Smooth muscle cell (in vitro differentiated cells): ENCODE results near the gene KRT8. TPM values are rescaled to one million over a fixed set of nuclear protein-coding genes. Genes with fewer than 3 reads are reported as not detected.
"Not testable (repeated sequence)": the region's sequence is repeated elsewhere in the genome, so short reads cannot be mapped to it uniquely, and the experiment has no call there.

Source experiments
- DNase-seq: peaks from one replicate; lab custom pipeline; 2025; ENCODE audit not compliant: unreplicated experiment; lab: John Stamatoyannopoulos, UW
- H2AFZ ChIP-seq: fragments of 200-600 bp; sonication (generic); 2 replicates; pipeline ENCODE4 v1.6.0; 2016; ENCODE audit warnings: antibody characterized with exemption, low read depth, mild to moderate bottlenecking
- H3F3A ChIP-seq: fragments of 200-600 bp; sonication (generic); 2 replicates; pipeline ENCODE4 v1.6.0; 2017; ENCODE audit warnings: antibody characterized with exemption, low read depth
- H3K27ac ChIP-seq: fragments of 200-600 bp; sonication (generic); 2 replicates; pipeline ENCODE4 v1.5.1; 2016; ENCODE audit warnings: low read depth, mild to moderate bottlenecking
- H3K27me3 ChIP-seq: fragments of 200-600 bp; sonication (generic); 2 replicates; pipeline ENCODE4 v1.6.1; 2016; ENCODE audit warnings: low read depth, mild to moderate bottlenecking
- H3K36me3 ChIP-seq: fragments of 200-600 bp; sonication (generic); 2 replicates; pipeline ENCODE4 v1.5.1; 2016; ENCODE audit warnings: low read depth
- H3K4me1 ChIP-seq: fragments of 200-600 bp; sonication (generic); 2 replicates; pipeline ENCODE4 v1.5.1; 2016; ENCODE audit warnings: low read depth
- H3K4me2 ChIP-seq: fragments of 200-600 bp; sonication (generic); 2 replicates; pipeline ENCODE4 v1.6.0; 2016; ENCODE audit warnings: mild to moderate bottlenecking
- H3K4me3 ChIP-seq: fragments of 200-600 bp; sonication (generic); 2 replicates; pipeline ENCODE4 v1.5.1; 2016; ENCODE audit warnings: mild to moderate bottlenecking
- H3K79me2 ChIP-seq: fragments of 200-600 bp; sonication (generic); 2 replicates; pipeline ENCODE4 v1.6.0; 2016; ENCODE audit warnings: low read depth, mild to moderate bottlenecking
- H3K9ac ChIP-seq: fragments of 200-600 bp; sonication (generic); 2 replicates; pipeline ENCODE4 v1.6.0; 2016; ENCODE audit warnings: low read depth
- H3K9me3 ChIP-seq: fragments of 200-600 bp; sonication (generic); replicated peaks from 2 replicates; pipeline ENCODE4 v1.5.1; 2016; ENCODE audit warnings: low read depth
- H4K20me1 ChIP-seq: fragments of 200-600 bp; sonication (generic); 2 replicates; pipeline ENCODE4 v1.6.0; 2016; ENCODE audit warnings: low read depth
- CTCF ChIP-seq: fragments of 200-600 bp; sonication (generic); IDR thresholded peaks from 2 replicates; pipeline ENCODE4 v1.5.1; 2017; ENCODE audit warnings: borderline replicate concordance, mild to moderate bottlenecking, antibody characterized with exemption; ENCODE audit not compliant: insufficient read depth, poor library complexity, severe bottlenecking
- WGBS: methylation state at CpG from one replicate; pipeline ENCODE4 v1.1.7; 2016; ENCODE audit warnings: low lambda C conversion rate; 5-methylcytosine and 5-hydroxymethylcytosine counted together
- polyA plus RNA-seq: library from polyadenylated mRNA; unstranded; fragments of >200 nt; fragmentation: Nextera tagmentation; extraction: Ambion mirVana; gene quantifications from 2 replicates; pipeline ENCODE4 v1.2.1, GENCODE V29; 2016
- total RNA-seq: library from RNA; depleted of rRNA; stranded (reverse); fragments of >200 nt; gene quantifications from 2 replicates; pipeline ENCODE4 v1.2.3, GENCODE V29; 2014

KRT8 gene
- 694 and 929 TPM in 2 replicates for total RNA-seq
- 1,025 and 2,331 TPM in 2 replicates for polyA plus RNA-seq

- H3K9ac ChIP-seq: peak within 1 kb of the TSS; percentile 95
- peak; percentile 33 for DNase-seq
- H3K4me1 ChIP-seq: peaks cover 24% of the 10 kb centered on the region
- H3F3A ChIP-seq: peaks cover 31% of the 10 kb centered on the region
- H3K36me3 ChIP-seq: peaks cover 14% of the 10 kb centered on the region
- WGBS: 8% methylated on average over 32 of the region's 33 CpGs
- peaks cover 48% of the 10 kb centered on the region for H4K20me1 ChIP-seq
- peak within 1 kb of the TSS; percentile 99 for H3K4me2 ChIP-seq
- peak within 1 kb of the TSS; percentile 92 for H3K4me3 ChIP-seq
- H3K79me2 ChIP-seq: peaks cover 34% of the 10 kb centered on the region
- not testable (repeated sequence) for H3K9me3 ChIP-seq, H3K27me3 ChIP-seq
- H3K27ac ChIP-seq: peak within 1 kb of the TSS; percentile 92
- TF ChIP-seq CTCF: peak; percentile 39
- peak within 1 kb of the TSS; percentile 51 for H2AFZ ChIP-seq
Measured at GRCh38 chr12:52904509-52905300, at the start of gene KRT8. KRT8 (minus strand) TSS chr12:52905076; CDS start chr12:52904981, 95 bp downstream.

GRCh38 chr12:52953181-52953841 is 48.4 kb upstream of the KRT8 start:
- Histone ChIP-seq H3K9ac (no peak overlapping the region), H3K27me3 (no peaks in the 10 kb centered on the region), H3K4me2 (no peak overlapping the region), H2AFZ (no peak overlapping the region), H4K20me1 (peaks cover 32% of the 10 kb centered on the region), H3K27ac (peak overlapping the region; percentile 15), H3K4me1 (peaks cover 13% of the 10 kb centered on the region), H3K9me3 (no peaks in the 10 kb centered on the region), H3K79me2 (peaks cover 33% of the 10 kb centered on the region), H3K36me3 (no peaks in the 10 kb centered on the region), H3K4me3 (no peak overlapping the region), H3F3A (peaks cover 13% of the 10 kb centered on the region)
- TF ChIP-seq CTCF: no peak
- WGBS: 89% methylated on average over 7 of the region's 7 CpGs
- no peak for DNase-seq

- H4K20me1 ChIP-seq: peaks cover 32% of the 10 kb centered on the region
- DNase-seq: no peak
- no peaks in the 10 kb centered on the region for H3K27me3 ChIP-seq
- peak overlapping the region; percentile 93 for H3K4me3 ChIP-seq
- H3K79me2 ChIP-seq: peaks cover 34% of the 10 kb centered on the region
- H3K4me2 ChIP-seq: peak overlapping the region; percentile 91
- TF ChIP-seq CTCF: peak; percentile 13
- no peak overlapping the region for H3K9ac ChIP-seq
- no peaks in the 10 kb centered on the region for H3K9me3 ChIP-seq
- peak overlapping the region; percentile 15 for H3K27ac ChIP-seq
- H3K4me1 ChIP-seq: peaks cover 16% of the 10 kb centered on the region
- H3K36me3 ChIP-seq: no peaks in the 10 kb centered on the region
- H2AFZ ChIP-seq: no peak overlapping the region
- WGBS: 74% methylated on average over 15 of the region's 15 CpGs
- peaks cover 13% of the 10 kb centered on the region for H3F3A ChIP-seq
Measured at GRCh38 chr12:52952076-52952801, 47.4 kb upstream of the KRT8 start.
